OCI-LY1 (cell line): ENCODE measurements around the gene CTTNBP2NL.

Experiments used
- EZH2 ChIP-seq: fragments of 200-600 bp; sonication (generic), shearing (Covaris generic); IDR thresholded peaks from 2 replicates; pipeline ENCODE4 v1.8.0; 2017; ENCODE audit warnings: borderline replicate concordance, mixed run types, mild to moderate bottlenecking, antibody characterized with exemption, low read length, moderate library complexity, mixed read lengths
- TF ChIP-seq, protein P1 (sequence below): fragments of 200-600 bp; sonication (generic), shearing (Covaris generic); IDR thresholded peaks from 2 replicates; pipeline ENCODE4 v1.5.1; 2017; ENCODE audit warnings: mild to moderate bottlenecking, antibody characterized with exemption, low read length, moderate library complexity, mixed read lengths

DNA sequence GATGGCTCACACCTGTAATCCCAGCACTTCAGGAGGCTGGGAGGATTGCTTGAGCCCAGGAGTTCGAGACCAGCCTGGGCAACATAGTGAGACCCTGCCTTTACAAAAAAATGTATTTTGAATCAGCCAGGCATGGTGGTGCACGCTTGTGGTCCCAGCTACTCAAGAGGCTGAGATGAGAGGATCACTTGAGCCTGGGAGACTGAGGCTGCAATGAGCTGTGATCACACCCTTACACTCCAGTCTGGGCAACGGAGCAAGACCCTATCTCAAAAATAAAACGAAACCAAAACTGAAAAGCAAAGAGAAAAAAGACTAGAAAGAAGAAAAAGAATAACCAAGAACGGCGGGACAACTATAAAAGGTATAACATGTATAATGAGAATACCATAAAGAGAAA is 97.3 kb downstream of the CTTNBP2NL start:
- TF ChIP-seq, protein P1, sequence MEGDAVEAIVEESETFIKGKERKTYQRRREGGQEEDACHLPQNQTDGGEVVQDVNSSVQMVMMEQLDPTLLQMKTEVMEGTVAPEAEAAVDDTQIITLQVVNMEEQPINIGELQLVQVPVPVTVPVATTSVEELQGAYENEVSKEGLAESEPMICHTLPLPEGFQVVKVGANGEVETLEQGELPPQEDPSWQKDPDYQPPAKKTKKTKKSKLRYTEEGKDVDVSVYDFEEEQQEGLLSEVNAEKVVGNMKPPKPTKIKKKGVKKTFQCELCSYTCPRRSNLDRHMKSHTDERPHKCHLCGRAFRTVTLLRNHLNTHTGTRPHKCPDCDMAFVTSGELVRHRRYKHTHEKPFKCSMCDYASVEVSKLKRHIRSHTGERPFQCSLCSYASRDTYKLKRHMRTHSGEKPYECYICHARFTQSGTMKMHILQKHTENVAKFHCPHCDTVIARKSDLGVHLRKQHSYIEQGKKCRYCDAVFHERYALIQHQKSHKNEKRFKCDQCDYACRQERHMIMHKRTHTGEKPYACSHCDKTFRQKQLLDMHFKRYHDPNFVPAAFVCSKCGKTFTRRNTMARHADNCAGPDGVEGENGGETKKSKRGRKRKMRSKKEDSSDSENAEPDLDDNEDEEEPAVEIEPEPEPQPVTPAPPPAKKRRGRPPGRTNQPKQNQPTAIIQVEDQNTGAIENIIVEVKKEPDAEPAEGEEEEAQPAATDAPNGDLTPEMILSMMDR = no peak
- TF ChIP-seq EZH2 = no peak
